Gastrocnemius medialis (tissue), 4 donors: Measurements from ENCODE around the gene EEF1E1. TPM values are rescaled to one million over a fixed set of nuclear protein-coding genes. Genes with fewer than 3 reads are reported as not detected.

ENCODE experiments used
- ATAC-seq, 2 donors: fragments of 150-250 bp; one replicate each; pipeline ENCODE4 v1.9.1; 2016
- DNase-seq, 2 donors: peaks; one replicate each; pipeline ENCODE4 v3.0.0-alpha.2; 2019
- H3K27ac ChIP-seq, 4 donors: fragments of 200-600 bp; sonication (generic); 1 replicate in 1 of 4; 2 replicates in 3 of 4; pipeline ENCODE4 v1.5.1; 2016 to 2018; ENCODE audit warnings: mild to moderate bottlenecking in 2 of 4, moderate library complexity in 1 of 4
- H3K27me3 ChIP-seq, 3 donors: fragments of 200-600 bp; sonication (generic) in 2 of 3; 1 replicate in 1 of 3; 2 replicates in 2 of 3; pipeline versions ENCODE4 v1.5.1 to v1.6.0; 2016 to 2019; ENCODE audit warnings: mild to moderate bottlenecking in 1 of 3, moderate library complexity in 1 of 3
- H3K36me3 ChIP-seq, 2 donors: fragments of 200-600 bp; sonication (generic) in 1 of 2; one replicate each; pipeline ENCODE4 v1.5.1; 2017 to 2018
- H3K4me1 ChIP-seq, 2 donors: fragments of 200-600 bp; sonication (generic) in 1 of 2; one replicate each; pipeline ENCODE4 v1.5.1; 2016 to 2017; ENCODE audit warnings: mild to moderate bottlenecking in 2 of 2
- H3K4me3 ChIP-seq, 4 donors: fragments of 200-600 bp; sonication (generic) in 3 of 4; 1 replicate in 1 of 4; 2 replicates in 3 of 4; pipeline ENCODE4 v1.5.1; 2016 to 2019; ENCODE audit warnings: mild to moderate bottlenecking in 2 of 4
- H3K9me3 ChIP-seq, 3 donors: fragments of 200-600 bp; sonication (generic) in 2 of 3; 1 replicate in 1 of 3; 2 replicates in 2 of 3; pipeline ENCODE4 v1.5.1; 2016 to 2019
- POLR2A ChIP-seq, 2 donors: fragments of 450-650 bp; IDR thresholded peaks; one replicate each; pipeline ENCODE4 v1.6.1; 2017; ENCODE audit warnings: antibody characterized with exemption in 2 of 2, mild to moderate bottlenecking in 2 of 2, moderate library complexity in 2 of 2
- in situ Hi-C, 4 donors: fragments of 200-750 bp; cut with MboI; loops; one replicate each; pipeline versions ENCODE4 v1.15.0 to v1.8.0; 2017; ENCODE audit warnings: low sequenced_read_pairs in 4 of 4
- intact Hi-C: fragments of 100-400 bp; cut with DNase I; formaldehyde crosslinking; loops from one replicate; pipeline ENCODE4 v1.15.1; 2023; ENCODE audit warnings: low total_unique reads
- total RNA-seq, 4 donors: library from RNA; depleted of rRNA; stranded (reverse); fragments of >200 nt; gene quantifications; one replicate each; pipeline versions ENCODE4 v1.1.0 to v1.2.3, GENCODE V29; 2016
- TF ChIP-seq, protein P1 (sequence below), 5 experiments: fragments of 450-650 bp in 3 of 5; fragments of 200-600 bp in 2 of 5; sonication (generic) in 2 of 5; IDR thresholded peaks in 4 of 5; conservative IDR thresholded peaks in 1 of 5; 1 replicate in 4 of 5; 2 replicates in 1 of 5; pipeline ENCODE4 v1.5.1; 2016 to 2019; ENCODE audit warnings: antibody characterized with exemption in 5 of 5, mild to moderate bottlenecking in 3 of 5, moderate library complexity in 3 of 5

Gene EEF1E1
- total RNA-seq, 4 donors from 2014 or later, result 16.0 to 39.9 (median 21.2) TPM

DNA sequence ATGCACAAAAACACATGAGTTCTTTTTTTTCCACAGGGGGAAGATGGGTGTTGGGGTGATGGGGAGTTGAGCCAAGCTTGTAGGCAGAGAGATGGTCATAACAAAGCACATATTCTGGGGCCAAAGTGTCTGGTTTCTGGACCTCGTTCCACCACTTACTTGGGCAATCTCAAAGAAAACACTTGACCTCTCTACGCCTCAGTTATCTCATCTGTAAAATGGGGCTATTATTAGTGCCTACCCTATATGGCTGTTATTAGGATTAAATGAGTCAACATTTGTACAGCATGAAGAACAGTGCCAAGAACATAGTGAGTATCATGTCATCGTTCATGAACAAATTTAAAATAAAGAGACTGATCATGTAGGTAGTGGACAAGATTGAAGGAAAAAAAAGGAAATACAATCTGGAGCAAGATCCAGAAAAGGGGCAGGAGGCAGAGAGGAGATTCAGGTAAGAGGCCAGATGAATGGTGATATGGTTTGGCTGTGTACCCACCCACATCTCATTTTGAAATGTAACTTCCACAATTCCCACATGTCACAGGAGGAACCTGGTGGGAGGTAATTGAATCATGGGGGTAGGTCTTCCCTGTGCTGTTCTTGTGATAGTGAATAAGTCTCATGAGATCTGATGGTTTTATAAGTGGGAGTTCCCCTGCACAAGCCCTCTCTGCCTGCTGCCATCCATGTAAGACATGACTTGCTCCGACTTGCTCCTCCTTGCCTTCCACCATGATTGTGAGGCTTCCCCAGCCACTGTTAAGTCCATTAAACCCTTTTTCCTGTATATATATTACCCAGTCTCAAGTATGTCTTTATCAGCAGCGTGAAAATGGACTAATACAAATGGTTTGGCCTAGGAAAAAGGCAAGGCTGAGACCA lies 14.2 kb downstream of the EEF1E1 start:
- Histone ChIP-seq H3K4me3 (no peak overlapping the region), H3K27me3 (no peaks in the 10 kb centered on the region), H3K4me1 (peaks cover 11 to 19% of the 10 kb centered on the region in 2 donors), H3K27ac (no peak overlapping the region), H3K9me3 (no peaks in the 10 kb centered on the region), H3K36me3 (peaks cover 0 to 54% of the 10 kb centered on the region in 2 donors)
- in situ Hi-C loops (loop anchor here in 1 of 4 donors (25.0 kb wide), 1 partner anchor 349 kb away; the partner anchor contains the start of gene SLC35B3), intact Hi-C loops (no loop called here)
- TF ChIP-seq, protein P1, sequence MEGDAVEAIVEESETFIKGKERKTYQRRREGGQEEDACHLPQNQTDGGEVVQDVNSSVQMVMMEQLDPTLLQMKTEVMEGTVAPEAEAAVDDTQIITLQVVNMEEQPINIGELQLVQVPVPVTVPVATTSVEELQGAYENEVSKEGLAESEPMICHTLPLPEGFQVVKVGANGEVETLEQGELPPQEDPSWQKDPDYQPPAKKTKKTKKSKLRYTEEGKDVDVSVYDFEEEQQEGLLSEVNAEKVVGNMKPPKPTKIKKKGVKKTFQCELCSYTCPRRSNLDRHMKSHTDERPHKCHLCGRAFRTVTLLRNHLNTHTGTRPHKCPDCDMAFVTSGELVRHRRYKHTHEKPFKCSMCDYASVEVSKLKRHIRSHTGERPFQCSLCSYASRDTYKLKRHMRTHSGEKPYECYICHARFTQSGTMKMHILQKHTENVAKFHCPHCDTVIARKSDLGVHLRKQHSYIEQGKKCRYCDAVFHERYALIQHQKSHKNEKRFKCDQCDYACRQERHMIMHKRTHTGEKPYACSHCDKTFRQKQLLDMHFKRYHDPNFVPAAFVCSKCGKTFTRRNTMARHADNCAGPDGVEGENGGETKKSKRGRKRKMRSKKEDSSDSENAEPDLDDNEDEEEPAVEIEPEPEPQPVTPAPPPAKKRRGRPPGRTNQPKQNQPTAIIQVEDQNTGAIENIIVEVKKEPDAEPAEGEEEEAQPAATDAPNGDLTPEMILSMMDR (IDR thresholded peaks at IDR 0.05 in 4 of 5, conservative IDR thresholded peaks at IDR 0.05 in 1 of 5), result no peak
- no peak for TF ChIP-seq POLR2A (IDR thresholded peaks at IDR 0.05)
- no peak for DNase-seq
- ATAC-seq, result no peak

DNA sequence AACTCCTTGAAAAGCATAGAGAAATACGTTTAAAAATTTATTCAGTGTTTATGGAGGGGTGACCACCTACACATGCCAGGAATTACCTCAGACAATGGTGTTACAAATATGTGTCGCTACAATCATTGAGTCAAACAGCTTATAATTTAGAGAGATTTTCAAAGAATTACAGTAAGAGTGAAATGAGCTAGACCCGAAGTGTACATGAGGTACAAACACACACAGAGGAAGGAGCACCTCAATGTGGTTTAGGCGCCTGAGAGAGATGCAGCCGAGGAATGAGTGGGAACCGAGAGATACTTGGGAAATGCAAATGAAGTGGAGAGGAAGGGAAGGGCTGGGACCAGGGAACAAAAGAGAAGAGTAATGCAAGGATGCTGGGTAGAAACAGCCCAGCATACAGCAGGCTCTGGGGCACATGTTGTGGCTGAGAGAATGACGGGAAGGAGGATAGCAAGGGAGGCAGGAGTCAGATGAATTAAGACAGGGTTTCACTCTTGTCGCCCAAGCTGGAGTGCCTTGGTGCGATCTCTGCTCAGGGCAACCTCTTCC lies 15.5 kb downstream of the EEF1E1 start:
- intact Hi-C loops, result no loop called here
- in situ Hi-C loops, result loop anchor here in 1 of 4 donors (25.0 kb wide), 1 partner anchor 350 kb away; the partner anchor contains the start of gene SLC35B3
- Histone ChIP-seq H3K4me1 (peaks cover 19 to 27% of the 10 kb centered on the region in 2 donors), H3K27ac (no peak overlapping the region), H3K9me3 (no peaks in the 10 kb centered on the region), H3K4me3 (no peak overlapping the region), H3K36me3 (peaks cover 0 to 54% of the 10 kb centered on the region in 2 donors), H3K27me3 (no peaks in the 10 kb centered on the region)
- DNase-seq (no peak), ATAC-seq (no peak)
- TF ChIP-seq, protein P1 (IDR thresholded peaks at IDR 0.05 in 4 of 5, conservative IDR thresholded peaks at IDR 0.05 in 1 of 5), result no peak
- no peak for TF ChIP-seq POLR2A (IDR thresholded peaks at IDR 0.05)

GRCh38 chr6:8085053-8085511 lies 17.3 kb downstream of the EEF1E1 start:
- peak overlapping the region in 2 of 4 donors; percentile 31 to 40 for H3K27ac ChIP-seq
- H3K9me3 ChIP-seq, result no peaks in the 10 kb centered on the region
- in situ Hi-C loops (loop anchor here in 1 of 4 donors (25.0 kb wide), 1 partner anchor 352 kb away; the partner anchor contains the start of gene SLC35B3), intact Hi-C loops (loop anchor here (2.0 kb wide), 1 partner anchor 20 kb away; the partner anchor contains the start of gene BLOC1S5)
- H3K4me1 ChIP-seq, result peaks cover 19 to 27% of the 10 kb centered on the region in 2 donors
- H3K36me3 ChIP-seq, result peaks cover 0 to 43% of the 10 kb centered on the region in 2 donors
- H3K27me3 ChIP-seq, result no peaks in the 10 kb centered on the region
- peak in 1 of 2 donors; percentile 54 for DNase-seq
- H3K4me3 ChIP-seq, result no peak overlapping the region
- ATAC-seq, result peak; percentile 30 to 73
- no peak for TF ChIP-seq POLR2A (IDR thresholded peaks at IDR 0.05)
- TF ChIP-seq, protein P1 (IDR thresholded peaks at IDR 0.05 in 4 of 5, conservative IDR thresholded peaks at IDR 0.05 in 1 of 5), result no peak

GRCh38 chr6:8084586-8084985 lies 17.8 kb downstream of the EEF1E1 start:
- ATAC-seq, result no peak

More at GRCh38 chr6:8084586-8084985, 17.8 kb downstream of the EEF1E1 start:
- H3K4me1 ChIP-seq, result peaks cover 19 to 27% of the 10 kb centered on the region in 2 donors
- H3K27ac ChIP-seq, result peak overlapping the region in 2 of 4 donors; percentile 31 to 40
- H3K36me3 ChIP-seq, result peaks cover 0 to 38% of the 10 kb centered on the region in 2 donors
- intact Hi-C loops (loop anchor here (2.0 kb wide), 1 partner anchor 20 kb away; the partner anchor contains the start of gene BLOC1S5), in situ Hi-C loops (loop anchor here in 1 of 4 donors (25.0 kb wide), 1 partner anchor 353 kb away; the partner anchor contains the start of gene SLC35B3)
- H3K4me3 ChIP-seq, result no peak overlapping the region
- TF ChIP-seq POLR2A (IDR thresholded peaks at IDR 0.05), result no peak
- TF ChIP-seq, protein P1 (IDR thresholded peaks at IDR 0.05 in 4 of 5, conservative IDR thresholded peaks at IDR 0.05 in 1 of 5), result no peak
- H3K27me3 ChIP-seq, result no peaks in the 10 kb centered on the region
- H3K9me3 ChIP-seq, result no peaks in the 10 kb centered on the region
- DNase-seq, result no peak
